GM12873 (cell line): ENCODE results near the gene INTS11.

Source experiments
- CTCF ChIP-seq: IDR thresholded peaks from 2 replicates; pipeline ENCODE4 v1.5.1; 2012; ENCODE audit warnings: low read depth, mild to moderate bottlenecking, moderate library complexity, low read length, control low read depth; ENCODE audit not compliant: insufficient read depth; ENCODE audit errors: missing control alignments

The INTS11 gene

GRCh38 chr1:1355416-1355815 is 31.0 kb upstream of the INTS11 start:
- no peak for TF ChIP-seq CTCF

- no peak for TF ChIP-seq CTCF
These were observed 30.1 kb upstream of the INTS11 start for GRCh38 chr1:1354271-1355247.

DNA sequence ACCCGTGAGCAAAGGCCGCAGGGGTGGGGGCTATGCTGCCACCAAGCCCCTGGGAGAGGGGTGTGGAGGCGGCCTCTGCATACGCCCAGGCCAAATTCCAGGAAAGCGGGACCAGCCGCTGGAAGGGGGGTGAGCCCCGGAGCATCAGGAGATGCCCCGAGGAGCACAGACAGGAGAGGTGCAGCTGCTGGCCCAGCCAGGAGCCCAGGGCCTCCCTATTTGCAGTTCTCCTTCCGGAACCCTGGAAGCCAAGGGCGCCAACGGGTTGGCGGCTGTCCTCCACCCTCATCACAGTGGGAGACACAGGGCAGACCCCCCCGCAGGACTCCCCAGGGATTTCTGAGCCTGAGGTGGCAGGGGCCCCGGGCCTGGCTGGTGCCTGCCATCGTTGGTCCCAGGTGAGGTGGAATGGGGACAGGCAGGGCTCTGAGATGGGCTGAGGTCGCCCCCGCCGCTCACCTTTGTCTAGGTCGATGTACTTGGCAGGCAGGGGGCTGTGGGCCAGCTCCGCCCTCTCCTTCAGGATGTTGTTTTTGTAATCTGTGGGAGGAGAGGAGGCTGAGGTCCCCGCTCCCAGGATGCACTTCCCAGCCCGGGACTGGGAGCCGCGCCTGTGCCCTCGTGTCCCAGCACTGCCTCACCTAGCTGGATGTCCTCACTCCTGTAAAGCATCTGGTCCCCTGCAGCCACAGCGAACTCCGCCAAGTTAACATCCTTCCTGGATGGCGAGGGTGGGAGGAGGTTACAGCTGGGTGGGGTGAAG is 29.1 kb upstream of the INTS11 start:
- TF ChIP-seq CTCF, result no peak

- no peak for TF ChIP-seq CTCF
These were observed 28.4 kb upstream of the INTS11 start for GRCh38 chr1:1352786-1353388.

GRCh38 chr1:1351511-1352427 is 27.3 kb upstream of the INTS11 start:
- no peak for TF ChIP-seq CTCF

DNA sequence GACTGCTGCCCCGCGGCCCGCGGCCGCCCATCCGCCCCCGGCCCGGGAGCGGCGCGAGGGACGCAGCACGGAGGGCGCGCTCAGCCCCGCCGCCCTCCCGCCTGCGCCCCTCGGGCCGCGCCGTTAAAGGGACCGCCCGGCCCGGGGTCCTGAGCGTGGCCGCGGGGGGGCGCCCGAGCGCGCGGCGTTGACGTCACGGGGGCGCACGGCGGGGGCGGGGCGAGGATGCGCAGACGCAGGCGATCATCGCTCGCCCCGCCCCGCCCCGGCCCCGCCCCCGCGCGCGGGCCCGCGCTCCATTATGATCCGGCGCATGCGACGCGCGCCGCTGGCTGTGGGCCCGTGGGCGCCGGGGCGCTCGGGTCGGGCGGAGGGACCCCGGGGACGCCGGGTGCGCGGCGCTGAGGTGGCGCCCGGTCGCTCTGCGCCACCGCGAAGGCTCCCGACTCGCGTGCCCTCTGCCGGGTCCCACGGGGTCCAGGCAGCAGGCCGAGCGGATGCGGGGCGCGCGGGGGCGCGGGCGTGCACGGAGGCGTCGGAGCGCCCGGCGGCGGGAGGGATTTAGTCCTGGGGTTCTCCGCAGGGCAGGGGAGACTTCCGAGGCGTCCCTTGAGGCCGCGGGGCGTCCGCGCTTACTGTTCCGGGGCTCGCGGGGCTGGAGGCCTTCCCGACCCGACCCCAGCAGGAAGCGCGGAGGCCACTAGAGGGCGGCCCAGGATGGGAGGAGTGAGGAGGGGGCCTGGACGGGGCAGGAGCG is 25.0 kb upstream of the INTS11 start, which contains the start of gene DVL1:
DVL1 (minus strand) TSS at position 163 of the 757 bp plus-strand sequence. CDS start 353 bp downstream, outside the sequence.
- peak; percentile 49 for TF ChIP-seq CTCF
